BLaER1 treated with 17β-estradiol and CSF1 and Interleukin-3, amounts not matched to agents 10 nM and 100 nM (cell line): Measurements from ENCODE around the gene PDGFRB.

Experiments used
- H3K27ac ChIP-seq, 11 experiments: shearing (Covaris generic); formaldehyde crosslinking; 2 replicates each; pipeline ENCODE4 v1.8.1; 2022
- H3K27me3 ChIP-seq, 11 experiments: shearing (Covaris generic); formaldehyde crosslinking; 2 replicates each; pipeline ENCODE4 v1.8.1; 2022
- H3K36me3 ChIP-seq, 11 experiments: shearing (Covaris generic); formaldehyde crosslinking; 2 replicates each; pipeline ENCODE4 v1.8.1; 2022
- H3K4me1 ChIP-seq, 10 experiments: shearing (Covaris generic); formaldehyde crosslinking; 2 replicates each; pipeline ENCODE4 v1.8.1; 2022
- H3K4me2 ChIP-seq, 11 experiments: shearing (Covaris generic); formaldehyde crosslinking; 2 replicates each; pipeline ENCODE4 v1.8.1; 2022
- H3K4me3 ChIP-seq, 10 experiments: shearing (Covaris generic); formaldehyde crosslinking; 2 replicates each; pipeline ENCODE4 v1.8.1; 2022
- H3K9ac ChIP-seq, 11 experiments: shearing (Covaris generic); formaldehyde crosslinking; 2 replicates each; pipeline ENCODE4 v1.8.1; 2022
- H3K9me3 ChIP-seq, 11 experiments: shearing (Covaris generic); formaldehyde crosslinking; replicated peaks in 1 of 11; 2 replicates each; pipeline ENCODE4 v1.8.1; 2022
- H4K20me1 ChIP-seq, 11 experiments: shearing (Covaris generic); formaldehyde crosslinking; 2 replicates each; pipeline ENCODE4 v1.8.1; 2022
- Cebpa-rat ChIP-seq, 11 experiments: shearing (Covaris generic); IDR thresholded peaks; 2 replicates each; pipeline ENCODE4 v1.8.1; 2022

Gene PDGFRB

DNA sequence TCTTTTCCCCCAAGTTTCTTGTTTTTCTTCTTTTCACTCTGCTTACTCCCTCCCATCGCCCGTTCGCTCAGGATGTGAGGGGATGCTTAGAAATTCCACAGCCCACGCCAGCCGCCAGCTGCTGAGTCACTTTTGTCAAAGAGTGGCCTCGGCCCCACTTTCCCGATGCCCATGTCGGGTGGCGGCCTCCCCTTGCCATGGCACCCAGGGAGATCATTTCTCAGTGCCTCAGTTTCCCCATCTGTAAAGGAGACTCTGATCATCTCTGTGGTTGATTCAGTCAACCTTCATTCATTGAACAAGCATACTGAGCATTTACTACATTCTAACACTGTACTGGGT is 353 bp upstream of the PDGFRB start:
- peak overlapping the region in 10 of 11 experiments; percentile 40 to 94 (median 78); a peak in 19 of 22 replicates for H3K27ac ChIP-seq
- peak overlapping the region; percentile 34 to 76 (median 72) for H3K4me3 ChIP-seq
- no peak for TF ChIP-seq Cebpa-rat (IDR thresholded peaks at IDR 0.05)
- peaks cover 0 to 18% (median 6%) of the 10 kb centered on the region in 11 experiments; a peak in 10 of 22 replicates for H3K36me3 ChIP-seq
- no peaks in the 10 kb centered on the region for H3K9me3 ChIP-seq
- peak overlapping the region; percentile 10 to 86 (median 81); a peak in 21 of 22 replicates for H3K9ac ChIP-seq
- H3K27me3 ChIP-seq = no peaks in the 10 kb centered on the region
- H3K4me2 ChIP-seq = peak overlapping the region; percentile 83 to 100 (median 98)
- peaks cover 79 to 100% (median 96%) of the 10 kb centered on the region in 10 experiments for H3K4me1 ChIP-seq
- peaks cover 0 to 10% (median 0%) of the 10 kb centered on the region in 11 experiments; a peak in 4 of 22 replicates for H4K20me1 ChIP-seq

DNA sequence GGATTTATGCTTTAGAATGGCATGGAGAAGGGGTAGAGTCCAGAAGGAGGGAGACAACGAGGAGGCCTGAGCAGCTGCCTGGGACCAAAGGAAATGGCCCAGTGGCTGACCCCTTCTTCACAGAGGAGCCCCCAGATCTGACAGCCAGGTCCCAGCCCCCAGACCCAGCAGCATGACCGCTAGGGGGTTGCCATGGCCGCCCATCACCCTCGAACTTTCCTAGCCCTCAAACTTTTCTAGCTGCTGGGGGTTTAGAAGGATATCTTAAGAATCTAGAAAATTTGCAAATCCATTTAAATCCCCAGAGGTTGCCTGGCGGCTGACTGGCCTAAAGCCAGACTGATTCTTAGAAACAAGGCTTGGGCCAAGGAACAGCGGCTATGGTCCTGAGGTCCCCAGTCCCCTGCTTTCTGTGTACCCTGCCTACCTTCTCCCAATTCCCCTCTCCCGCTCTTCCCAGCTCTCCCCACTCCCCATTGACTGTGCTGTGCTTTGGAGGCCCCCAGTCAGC is 972 bp downstream of the PDGFRB start:
- peak overlapping the region; percentile 10 to 86 (median 81); a peak in 21 of 22 replicates for H3K9ac ChIP-seq
- H4K20me1 ChIP-seq = peaks cover 0 to 10% (median 0%) of the 10 kb centered on the region in 11 experiments; a peak in 4 of 22 replicates
- TF ChIP-seq Cebpa-rat (IDR thresholded peaks at IDR 0.05) = no peak
- no peaks in the 10 kb centered on the region for H3K9me3 ChIP-seq
- H3K27ac ChIP-seq = peak overlapping the region in 10 of 11 experiments; percentile 40 to 94 (median 78); a peak in 19 of 22 replicates
- H3K36me3 ChIP-seq = peaks cover 0 to 19% (median 6%) of the 10 kb centered on the region in 11 experiments; a peak in 10 of 22 replicates
- peak overlapping the region; percentile 34 to 76 (median 72); a peak in 19 of 20 replicates for H3K4me3 ChIP-seq
- H3K27me3 ChIP-seq = no peaks in the 10 kb centered on the region
- peak overlapping the region; percentile 83 to 100 (median 98) for H3K4me2 ChIP-seq
- peaks cover 77 to 100% (median 96%) of the 10 kb centered on the region in 10 experiments for H3K4me1 ChIP-seq

DNA sequence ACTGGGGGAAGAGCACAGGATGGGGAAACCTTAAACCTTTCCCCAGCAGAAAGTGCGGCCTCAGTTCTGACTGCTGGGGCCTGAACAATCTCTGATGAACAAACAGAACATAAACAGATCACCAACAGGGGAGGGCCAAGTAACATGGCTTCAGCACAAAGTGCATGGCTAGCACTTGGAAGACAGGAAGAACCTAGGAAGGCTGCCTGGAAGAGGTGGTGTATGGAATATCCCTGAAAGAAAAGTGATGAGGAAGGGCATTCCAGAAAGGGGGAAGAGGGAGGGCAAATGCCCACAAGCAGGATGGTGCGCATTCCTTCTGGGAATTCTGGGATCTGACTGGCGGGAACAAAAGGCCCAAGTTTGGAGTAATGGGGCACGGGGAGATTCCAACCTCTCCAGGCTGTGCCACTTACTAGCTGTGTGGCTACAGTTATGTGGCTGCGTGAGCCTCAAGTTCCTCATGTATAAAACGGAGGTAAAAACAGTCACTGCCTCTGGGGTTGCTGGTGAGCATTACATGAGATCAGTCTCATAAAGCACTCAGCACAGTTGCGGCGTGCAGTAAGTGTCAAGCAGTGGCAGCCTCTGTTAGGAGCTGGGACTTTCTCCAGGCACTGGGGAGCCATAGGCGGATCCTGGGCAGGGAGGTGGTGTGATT is 1.6 kb downstream of the PDGFRB start:
- Histone ChIP-seq H3K27ac (peak overlapping the region in 10 of 11 experiments; percentile 40 to 94 (median 78); a peak in 19 of 22 replicates), H4K20me1 (peaks cover 0 to 10% (median 0%) of the 10 kb centered on the region in 11 experiments; a peak in 4 of 22 replicates), H3K4me2 (peak overlapping the region; percentile 83 to 100 (median 98)), H3K36me3 (peaks cover 0 to 22% (median 9%) of the 10 kb centered on the region in 11 experiments; a peak in 14 of 22 replicates), H3K9ac (peak overlapping the region; percentile 10 to 86 (median 81); a peak in 21 of 22 replicates), H3K27me3 (no peaks in the 10 kb centered on the region), H3K4me3 (peak overlapping the region; percentile 34 to 76 (median 72); a peak in 18 of 20 replicates), H3K9me3 (no peaks in the 10 kb centered on the region), H3K4me1 (peaks cover 77 to 100% (median 96%) of the 10 kb centered on the region in 10 experiments)
- no peak for TF ChIP-seq Cebpa-rat (IDR thresholded peaks at IDR 0.05)

DNA sequence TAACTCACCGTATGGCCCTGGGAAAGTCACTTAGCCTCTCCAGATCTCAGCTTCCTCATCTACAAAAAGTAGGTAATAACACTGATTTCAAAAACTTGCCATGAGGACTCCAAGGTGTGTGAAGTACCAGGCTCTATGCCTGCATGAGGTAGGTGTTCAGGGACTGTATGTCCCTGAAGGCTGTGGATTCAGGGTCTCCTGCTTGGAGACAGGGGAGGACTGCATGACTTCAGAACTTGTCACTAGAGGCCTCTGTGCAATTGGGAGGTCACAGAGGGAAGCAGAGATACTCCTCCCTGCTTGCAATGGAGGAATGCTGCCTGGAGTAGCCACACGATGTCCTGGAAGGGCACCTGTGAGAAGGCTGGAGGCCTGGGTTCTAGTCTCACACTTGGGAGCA is 2.2 kb downstream of the PDGFRB start:
- peak overlapping the region in 8 of 10 experiments; percentile 67 to 76 (median 74); a peak in 16 of 20 replicates for H3K4me3 ChIP-seq
- H4K20me1 ChIP-seq = peaks cover 0 to 10% (median 0%) of the 10 kb centered on the region in 11 experiments; a peak in 4 of 22 replicates
- H3K4me1 ChIP-seq = peaks cover 75 to 100% (median 96%) of the 10 kb centered on the region in 10 experiments
- H3K9me3 ChIP-seq = no peaks in the 10 kb centered on the region
- TF ChIP-seq Cebpa-rat (IDR thresholded peaks at IDR 0.05) = no peak
- H3K4me2 ChIP-seq = peak overlapping the region; percentile 83 to 100 (median 98)
- H3K27ac ChIP-seq = peak overlapping the region in 9 of 11 experiments; percentile 3 to 94 (median 79); a peak in 17 of 22 replicates
- H3K9ac ChIP-seq = peak overlapping the region; percentile 9 to 86 (median 81); a peak in 18 of 22 replicates
- peaks cover 0 to 28% (median 15%) of the 10 kb centered on the region in 11 experiments; a peak in 15 of 22 replicates for H3K36me3 ChIP-seq
- no peaks in the 10 kb centered on the region for H3K27me3 ChIP-seq

DNA sequence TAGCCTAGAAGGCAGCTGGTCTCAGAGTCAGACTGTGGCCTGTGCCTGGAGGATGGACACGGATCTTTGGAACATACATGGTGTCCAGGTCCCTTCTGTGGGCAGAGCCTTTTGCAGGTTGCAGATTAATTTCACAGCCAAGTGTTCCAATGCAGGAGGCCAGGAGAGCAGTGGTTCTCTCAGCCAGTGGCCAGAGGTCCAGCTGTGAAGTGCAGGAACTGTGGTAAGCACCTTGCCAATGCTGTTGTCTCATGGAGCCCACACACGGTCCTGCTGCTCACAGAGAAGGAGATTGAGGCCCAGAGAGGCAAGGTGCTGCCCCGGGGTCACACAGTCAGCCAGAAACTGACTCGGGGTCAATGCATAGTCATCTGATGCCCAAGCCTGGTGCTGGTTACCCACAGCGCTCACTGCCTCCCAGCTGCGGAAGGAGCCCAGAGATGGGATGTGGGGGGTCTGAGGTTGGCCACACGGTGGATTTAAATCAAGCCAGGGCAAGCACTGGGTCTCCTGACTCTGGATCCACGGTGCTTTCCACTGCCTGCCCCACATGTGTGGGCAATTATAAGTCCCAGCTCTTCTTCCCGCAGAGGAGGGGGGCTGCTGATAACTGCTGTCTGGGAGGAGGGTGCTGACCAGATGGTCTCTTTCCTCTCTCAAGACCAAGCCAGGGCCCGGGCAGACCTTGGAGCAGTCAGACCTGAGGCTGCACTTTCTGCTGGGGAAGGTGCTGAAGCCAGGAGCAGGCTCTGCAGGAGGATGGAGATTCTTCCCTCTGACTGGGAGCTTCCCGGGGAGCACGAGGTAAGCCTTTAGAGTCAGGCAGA is 2.8 kb downstream of the PDGFRB start:
- Histone ChIP-seq H3K9me3 (no peaks in the 10 kb centered on the region), H4K20me1 (peaks cover 0 to 10% (median 0%) of the 10 kb centered on the region in 11 experiments; a peak in 4 of 22 replicates), H3K9ac (peak overlapping the region; percentile 9 to 86 (median 81); a peak in 19 of 22 replicates), H3K4me2 (peak overlapping the region; percentile 83 to 100 (median 98)), H3K27me3 (no peaks in the 10 kb centered on the region), H3K4me3 (peak overlapping the region in 8 of 10 experiments; percentile 67 to 76 (median 74); a peak in 15 of 20 replicates), H3K27ac (peak overlapping the region in 8 of 11 experiments; percentile 3 to 94 (median 80); a peak in 13 of 22 replicates), H3K4me1 (peaks cover 68 to 100% (median 96%) of the 10 kb centered on the region in 10 experiments), H3K36me3 (peaks cover 0 to 32% (median 18%) of the 10 kb centered on the region in 11 experiments; a peak in 15 of 22 replicates)
- TF ChIP-seq Cebpa-rat (IDR thresholded peaks at IDR 0.05) = no peak

DNA sequence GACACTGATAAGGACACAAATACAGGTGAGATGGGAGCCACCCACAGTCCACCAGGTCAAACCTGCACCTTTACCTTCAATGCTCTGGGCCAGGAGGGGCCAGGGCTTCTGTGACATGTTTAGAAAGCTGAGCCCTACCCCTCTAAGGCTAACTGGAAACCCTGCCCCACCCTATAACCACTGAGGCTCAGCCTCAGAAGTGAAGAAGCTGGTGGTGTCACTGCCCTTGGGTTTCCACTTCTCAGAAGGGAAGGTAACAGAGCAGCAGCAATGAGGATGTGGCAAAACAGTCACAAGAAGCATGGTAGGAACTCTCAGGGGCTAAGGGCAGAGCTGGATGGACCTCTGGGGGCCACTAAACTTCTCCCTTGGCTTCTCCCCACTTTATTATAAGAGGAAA is 6.0 kb downstream of the PDGFRB start:
- peaks cover 69 to 100% (median 100%) of the 10 kb centered on the region in 10 experiments for H3K4me1 ChIP-seq
- peak overlapping the region; percentile 63 to 100 (median 97) for H3K4me2 ChIP-seq
- peaks cover 0 to 35% (median 18%) of the 10 kb centered on the region in 11 experiments; a peak in 15 of 22 replicates for H3K36me3 ChIP-seq
- no peaks in the 10 kb centered on the region for H3K27me3 ChIP-seq
- H4K20me1 ChIP-seq = peaks cover 0 to 10% (median 0%) of the 10 kb centered on the region in 11 experiments; a peak in 4 of 22 replicates
- H3K4me3 ChIP-seq = no peak overlapping the region
- peak overlapping the region in 8 of 11 experiments; percentile 6 to 80 (median 36); a peak in 11 of 22 replicates for H3K27ac ChIP-seq
- no peaks in the 10 kb centered on the region for H3K9me3 ChIP-seq
- TF ChIP-seq Cebpa-rat (IDR thresholded peaks at IDR 0.05) = no peak
- peak overlapping the region in 4 of 11 experiments; percentile 13 to 42 (median 40); a peak in 6 of 22 replicates for H3K9ac ChIP-seq

DNA sequence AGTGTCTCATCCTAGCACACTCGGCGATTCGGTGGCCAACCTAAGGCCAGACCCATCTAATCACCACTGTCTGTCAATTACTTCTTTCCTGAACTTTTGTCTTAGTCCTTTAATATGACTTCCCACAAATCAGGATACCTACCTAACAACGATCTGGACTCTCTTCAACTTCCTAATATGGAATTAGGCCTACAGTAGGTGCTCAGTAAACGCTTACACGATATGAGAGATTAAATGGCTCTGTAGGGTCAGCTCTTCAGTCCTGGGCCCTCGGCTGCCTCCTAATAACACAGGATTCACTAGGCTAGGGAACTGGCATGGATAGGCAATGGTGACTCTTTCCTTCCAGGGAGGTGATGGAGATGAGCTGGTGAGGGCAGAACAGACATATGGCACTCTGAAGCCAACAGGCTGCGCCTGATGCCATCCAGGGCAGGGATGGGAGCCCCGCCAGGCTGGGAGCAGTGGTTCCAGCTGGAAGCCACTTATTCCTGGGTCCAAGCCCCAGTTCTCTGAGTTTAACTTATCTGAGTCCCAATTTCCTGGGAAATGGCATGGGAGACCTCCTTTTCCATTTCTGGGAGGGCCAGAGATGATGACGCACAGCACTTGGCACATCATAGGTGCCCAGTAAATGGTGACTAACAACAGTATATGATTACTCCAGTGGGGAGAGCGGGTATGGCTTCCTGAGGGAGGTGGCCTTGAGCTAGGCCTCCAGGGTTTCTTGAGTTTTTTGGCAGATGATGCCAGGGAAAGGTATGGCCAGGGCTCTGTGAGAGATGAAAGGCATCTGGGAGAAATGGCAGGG is 7.3 kb downstream of the PDGFRB start:
- H3K36me3 ChIP-seq = peaks cover 0 to 35% (median 18%) of the 10 kb centered on the region in 11 experiments; a peak in 15 of 22 replicates
- H3K27ac ChIP-seq = peak overlapping the region in 7 of 11 experiments; percentile 4 to 91 (median 80); a peak in 7 of 22 replicates
- no peak for TF ChIP-seq Cebpa-rat (IDR thresholded peaks at IDR 0.05)
- H3K9me3 ChIP-seq = no peaks in the 10 kb centered on the region
- H3K4me2 ChIP-seq = peak overlapping the region in 9 of 11 experiments; percentile 71 to 100 (median 98); a peak in 19 of 22 replicates
- peaks cover 69 to 100% (median 100%) of the 10 kb centered on the region in 10 experiments for H3K4me1 ChIP-seq
- peak overlapping the region in 4 of 11 experiments; percentile 15 to 77 (median 30); a peak in 3 of 22 replicates for H3K9ac ChIP-seq
- H3K4me3 ChIP-seq = no peak overlapping the region
- peaks cover 0 to 10% (median 0%) of the 10 kb centered on the region in 11 experiments; a peak in 4 of 22 replicates for H4K20me1 ChIP-seq
- no peaks in the 10 kb centered on the region for H3K27me3 ChIP-seq
